ENCODE measurements around the gene MADCAM1.
A peak's percentile ranks its signal among the peaks of the same experiment; 100 is the strongest.

Gene MADCAM1

GRCh38 chr19:507286-508203 is 11.3 kb downstream of the MADCAM1 start, which contains the start of gene TPGS1:
TSS of gene TPGS1 (plus strand) at chr19:507497. CDS start at chr19:507507, 10 bp downstream.
- DNase-seq (ENCODE audit: extremely low read depth in 1 of 2, low read depth in 1 of 2), result peak; percentile 65 to 77

GRCh38 chr19:508204-509150 is 12.2 kb downstream of the MADCAM1 start:
- DNase-seq (ENCODE audit: extremely low read depth in 1 of 2, low read depth in 1 of 2), result no peak

- DNase-seq (ENCODE audit: extremely low read depth in 1 of 2, low read depth in 1 of 2), result peak; percentile 85 to 86
Observed at GRCh38 chr19:510606-511100, 14.4 kb downstream of the MADCAM1 start.

GRCh38 chr19:511101-511851 is 15.0 kb downstream of the MADCAM1 start:
- peak; percentile 65 to 84 for DNase-seq (ENCODE audit: extremely low read depth in 1 of 2, low read depth in 1 of 2)

- no peak for DNase-seq (ENCODE audit: extremely low read depth in 1 of 2, low read depth in 1 of 2)
Observed at GRCh38 chr19:512547-513365, 16.5 kb downstream of the MADCAM1 start.

GRCh38 chr19:513368-514165 is 17.3 kb downstream of the MADCAM1 start:
- no peak for DNase-seq (ENCODE audit: extremely low read depth in 1 of 2, low read depth in 1 of 2)

- no peak for DNase-seq (ENCODE audit: extremely low read depth in 1 of 2, low read depth in 1 of 2)
Observed at GRCh38 chr19:514166-514663, 17.9 kb downstream of the MADCAM1 start.

- DNase-seq (ENCODE audit: extremely low read depth in 1 of 2, low read depth in 1 of 2), result no peak
Observed at GRCh38 chr19:517721-518597, 21.7 kb downstream of the MADCAM1 start.

GRCh38 chr19:518598-519231 is 22.4 kb downstream of the MADCAM1 start:
- DNase-seq (ENCODE audit: extremely low read depth in 1 of 2, low read depth in 1 of 2), result peak; percentile 37 to 39

GRCh38 chr19:519449-519865 is 23.2 kb downstream of the MADCAM1 start:
- DNase-seq (ENCODE audit: extremely low read depth in 1 of 2, low read depth in 1 of 2), result no peak

- no peak for DNase-seq (ENCODE audit: extremely low read depth in 1 of 2, low read depth in 1 of 2)
Observed at GRCh38 chr19:522726-523125, 26.4 kb downstream of the MADCAM1 start.

GRCh38 chr19:524062-524674 is 27.9 kb downstream of the MADCAM1 start:
- DNase-seq (ENCODE audit: extremely low read depth in 1 of 2, low read depth in 1 of 2), result no peak

- DNase-seq (ENCODE audit: extremely low read depth in 1 of 2, low read depth in 1 of 2), result no peak
Observed at GRCh38 chr19:525029-525428, 28.7 kb downstream of the MADCAM1 start.

GRCh38 chr19:525857-526419 is 29.7 kb downstream of the MADCAM1 start:
- no peak for DNase-seq (ENCODE audit: extremely low read depth in 1 of 2, low read depth in 1 of 2)

GRCh38 chr19:530134-531008 is 34.1 kb downstream of the MADCAM1 start:
- no peak for DNase-seq (ENCODE audit: extremely low read depth in 1 of 2, low read depth in 1 of 2)

Measured in activated CD8-positive, alpha-beta memory T cell treated with anti-CD3 and anti-CD28 coated beads for 1 hour (primary cell).